PC-3 (cell line): ENCODE results near the gene RBBP8NL. TPM values are rescaled to one million over a fixed set of nuclear protein-coding genes. Genes with fewer than 3 reads are reported as not detected.

ENCODE experiments used
- ATAC-seq: fragments of 200-7000 bp; cut with Tn5 transposase; 2 replicates; pipeline ENCODE4 v1.9.1; 2020; ENCODE audit warnings: mild to moderate bottlenecking, moderate library complexity
- Bru-seq: library from RNA; stranded (reverse); fragments of 400-500 nt; gene quantifications from one replicate; lab custom pipeline; 2021; lab: Mats Ljungman, UMichigan
- BruChase-seq, 2 experiments: library from RNA; stranded (reverse); fragments of 400-500 nt; gene quantifications; one replicate each; lab custom pipeline; 2021; lab: Mats Ljungman, UMichigan
- BruUV-seq: library from RNA; stranded (reverse); fragments of 400-500 nt; replicated peaks from 2 replicates; lab custom pipeline; 2021; lab: Mats Ljungman, UMichigan
- CTCF ChIA-PET: fragments of 300-600 bp; sonication (Branson Sonifier 250); formaldehyde crosslinking; loops from one replicate; lab custom pipeline; 2022; ENCODE audit warnings: antibody characterized with exemption; lab: Charles Lee
- POLR2A ChIA-PET: fragments of 300-600 bp; sonication (Branson Sonifier 250); formaldehyde crosslinking; loops from one replicate; lab custom pipeline; 2022; ENCODE audit warnings: antibody characterized with exemption; ENCODE audit not compliant: unreplicated experiment; lab: Charles Lee
- DNase-seq: peaks from one replicate; pipeline ENCODE4 v3.0.0-alpha.2; 2015
- H2AFZ ChIP-seq: fragments of 300-600 bp; sonication (generic); 2 replicates; pipeline ENCODE4 v1.6.0; 2016; ENCODE audit warnings: antibody characterized with exemption, low read length
- H3F3A ChIP-seq: fragments of 300-600 bp; sonication (generic); one replicate; pipeline ENCODE4 v1.6.0; 2017; ENCODE audit warnings: antibody characterized with exemption, low read length, control low read depth, mild to moderate bottlenecking; ENCODE audit not compliant: unreplicated experiment
- H3K27ac ChIP-seq: fragments of 300-600 bp; sonication (generic); 2 replicates; pipeline ENCODE4 v1.5.1; 2016; ENCODE audit warnings: mild to moderate bottlenecking, low read length
- H3K27me3 ChIP-seq: fragments of 300-600 bp; sonication (generic); 2 replicates; pipeline ENCODE4 v1.6.1; 2016; ENCODE audit warnings: low read length, mixed read lengths
- H3K36me3 ChIP-seq: fragments of 300-600 bp; sonication (generic); 2 replicates; pipeline ENCODE4 v1.6.1; 2016; ENCODE audit warnings: low read depth, mixed run types, low read length, mixed read lengths
- H3K4me1 ChIP-seq: fragments of 300-600 bp; sonication (generic); 2 replicates; pipeline ENCODE4 v1.5.1; 2016; ENCODE audit warnings: low read length; ENCODE audit not compliant: insufficient read depth
- H3K4me2 ChIP-seq: fragments of 300-600 bp; sonication (generic); 2 replicates; pipeline ENCODE4 v1.6.0; 2016; ENCODE audit warnings: low read length
- H3K4me3 ChIP-seq: fragments of 300-600 bp; sonication (generic); 2 replicates; pipeline ENCODE4 v1.5.1; 2016; ENCODE audit warnings: mild to moderate bottlenecking, low read length, mixed read lengths
- H3K79me2 ChIP-seq: fragments of 300-600 bp; sonication (generic); 2 replicates; pipeline ENCODE4 v1.6.1; 2017; ENCODE audit warnings: low read length, mixed read lengths
- H3K9ac ChIP-seq: fragments of 300-600 bp; sonication (generic); 2 replicates; pipeline ENCODE4 v1.6.0; 2016; ENCODE audit warnings: mild to moderate bottlenecking, low read length
- H3K9me2 ChIP-seq: fragments of 300-600 bp; sonication (generic); replicated peaks from 2 replicates; pipeline ENCODE4 v1.6.1; 2016; ENCODE audit warnings: mixed run types, low read length, mixed read lengths
- H3K9me3 ChIP-seq: fragments of 300-600 bp; sonication (generic); 2 replicates; pipeline ENCODE4 v1.6.1; 2016; ENCODE audit warnings: low read length, mixed read lengths
- H4K20me1 ChIP-seq: fragments of 300-600 bp; sonication (generic); 2 replicates; pipeline ENCODE4 v1.6.1; 2016; ENCODE audit warnings: low read length, mixed read lengths
- CTCF ChIP-seq: fragments of 300-600 bp; sonication (generic); conservative IDR thresholded peaks from 2 replicates; pipeline ENCODE4 v1.5.1; 2017; ENCODE audit warnings: antibody characterized with exemption, low read depth, mild to moderate bottlenecking, low read length
- EZH2 ChIP-seq: fragments of 300-600 bp; sonication (generic); IDR thresholded peaks from one replicate; pipeline ENCODE4 v1.6.1; 2017; ENCODE audit warnings: antibody characterized with exemption, mild to moderate bottlenecking, low read length; ENCODE audit not compliant: unreplicated experiment
- EZH2phosphoT487 ChIP-seq: fragments of 300-600 bp; sonication (generic); IDR thresholded peaks from 2 replicates; pipeline ENCODE4 v1.6.1; 2018; ENCODE audit warnings: mild to moderate bottlenecking, antibody characterized with exemption, low read length, borderline replicate concordance
- intact Hi-C: fragments of 100-400 bp; cut with micrococcal nuclease; formaldehyde crosslinking; loops from 2 replicates; pipeline ENCODE4 v1.9.0; 2023
- long read RNA-seq: library from polyadenylated mRNA; unstranded; transcript quantifications from one replicate; pipeline ENCODE4 v2.0.0, GENCODE V29; 2021; ENCODE audit not compliant: unreplicated experiment
- total RNA-seq: library from RNA; depleted of rRNA; stranded (reverse); fragments of >200 nt; gene quantifications from 2 replicates; pipeline ENCODE4 v1.2.3, GENCODE V29; 2014; rRNA removed

Gene RBBP8NL
- total RNA-seq (9.3 and 9.4 TPM in 2 replicates), Bru-seq, nascent RNA (percentile 33 among the genes with signal in this experiment), BruChase-seq, experiment 1, labeled RNA remaining after a 6-hour chase (percentile 27 among the genes with signal in this experiment), BruChase-seq, experiment 2, labeled RNA remaining after a 2-hour chase (percentile 25 among the genes with signal in this experiment)
- long read RNA-seq, partial matches to known transcripts: 3 of 3 reads
- long read RNA-seq, other reads (novel, unspliced or antisense): 0 of 3 reads

GRCh38 chr20:62427172-62428001, at the start of gene RBBP8NL:
TSS of gene RBBP8NL (minus strand) at chr20:62427539. CDS start at chr20:62419647, 7,892 bp downstream.
- peak within 1 kb of the TSS; percentile 23 for H3K9ac ChIP-seq
- no peaks in the 10 kb centered on the region for H3F3A ChIP-seq
- H3K79me2 ChIP-seq: 0 out of 2 replicates have a peak, but pooled peaks cover 5% of the 10 kb centered on the region
- no peaks in the 10 kb centered on the region for H3K36me3 ChIP-seq
- peak within 1 kb of the TSS; percentile 25; the same call in 1 of the 2 replicates for H2AFZ ChIP-seq
- H3K9me2 ChIP-seq: no peaks in the 10 kb centered on the region
- BruUV-seq: no TSS peak
- DNase-seq (peak; percentile 98), ATAC-seq (peak; percentile 82)
- POLR2A ChIA-PET: no interaction called here
- no peaks in the 10 kb centered on the region for H3K27me3 ChIP-seq
- no peak for TF ChIP-seq EZH2
- TF ChIP-seq EZH2phosphoT487: no peak
- no peak for TF ChIP-seq CTCF
- H3K4me3 ChIP-seq: peak within 1 kb of the TSS; percentile 63
- H3K27ac ChIP-seq: peak within 1 kb of the TSS; percentile 42
- no peaks in the 10 kb centered on the region for H4K20me1 ChIP-seq
- CTCF ChIA-PET: no interaction called here
- intact Hi-C loops: no loop called here
- H3K9me3 ChIP-seq: no peaks in the 10 kb centered on the region
- peak within 1 kb of the TSS; percentile 90 for H3K4me2 ChIP-seq
- H3K4me1 ChIP-seq: peaks cover 29% of the 10 kb centered on the region

GRCh38 chr20:62476056-62476838, 48.9 kb upstream of the RBBP8NL start:
- Histone ChIP-seq H3K27me3 (peaks cover 36% of the 10 kb centered on the region), H3K4me3 (0 out of 2 replicates have a peak overlapping the region, but pooled peaks have one; percentile 12), H3F3A (no peaks in the 10 kb centered on the region), H3K4me1 (no peaks in the 10 kb centered on the region), H3K27ac (no peak overlapping the region), H3K9ac (no peak overlapping the region), H3K4me2 (peak overlapping the region; percentile 31), H2AFZ (no peak overlapping the region), H3K9me2 (no peaks in the 10 kb centered on the region), H3K36me3 (no peaks in the 10 kb centered on the region), H3K9me3 (no peaks in the 10 kb centered on the region), H3K79me2 (no peaks in the 10 kb centered on the region), H4K20me1 (no peaks in the 10 kb centered on the region)
- BruUV-seq: no TSS peak
- intact Hi-C loops: no loop called here
- ChIA-PET CTCF (no interaction called here), POLR2A (no interaction called here)
- TF ChIP-seq EZH2phosphoT487 (peak; percentile 67; the same call in 1 of the 2 replicates), CTCF (no peak), EZH2 (peak; percentile 85)
- no peak for DNase-seq
- ATAC-seq: peak; percentile 29
